Thyroid gland (tissue), 4 donors: ENCODE results near the gene FAXDC2.

Experiments used
- CTCF ChIP-seq, 6 experiments: fragments of 200-600 bp in 3 of 6; fragments of 450-650 bp in 3 of 6; sonication (generic) in 3 of 6; IDR thresholded peaks; one replicate each; pipeline ENCODE4 v1.5.1; 2016 to 2019; ENCODE audit warnings: antibody characterized with exemption in 6 of 6, mild to moderate bottlenecking in 2 of 6, inconsistent platforms in 1 of 6, moderate library complexity in 1 of 6
- POLR2A ChIP-seq, 2 donors: fragments of 450-650 bp; IDR thresholded peaks; one replicate each; pipeline ENCODE4 v1.6.1; 2017; ENCODE audit warnings: antibody characterized with exemption in 2 of 2, mild to moderate bottlenecking in 2 of 2, moderate library complexity in 1 of 2

GRCh38 chr5:154791535-154791934, 58.9 kb downstream of the FAXDC2 start:
- TF ChIP-seq CTCF (IDR thresholded peaks at IDR 0.05): no peak
- TF ChIP-seq POLR2A (IDR thresholded peaks at IDR 0.05): no peak
